WTC11 (cell line): ENCODE data around the gene UBN1. TPM values are rescaled to one million over a fixed set of nuclear protein-coding genes. Genes with fewer than 3 reads are reported as not detected.

Experiments
- ATAC-seq: fragments of 200-7000 bp; cut with Tn5 transposase; 2 replicates; pipeline ENCODE4 v1.10.0; 2021; ENCODE audit warnings: mild to moderate bottlenecking, moderate library complexity
- CTCF ChIA-PET: fragments of 300-600 bp; sonication (Branson Sonifier 250); formaldehyde crosslinking; loops from one replicate; lab custom pipeline; 2021; ENCODE audit warnings: antibody characterized with exemption; lab: Charles Lee
- POLR2A ChIA-PET: fragments of 350-600 bp; sonication (Branson Sonifier 250); formaldehyde crosslinking; loops from one replicate; lab custom pipeline; 2021; ENCODE audit warnings: antibody characterized with exemption; lab: Charles Lee
- DNase-seq: peaks from one replicate; pipeline ENCODE4 v3.0.0; 2021; ENCODE audit warnings: low spot score
- H3K27ac Mint-ChIP-seq: 2 replicates; pipeline ENCODE4 v1.8.0; 2021; ENCODE audit warnings: mixed read lengths
- H3K27me3 Mint-ChIP-seq: 2 replicates; pipeline ENCODE4 v1.8.0; 2021; ENCODE audit warnings: low read depth, mild to moderate bottlenecking, moderate library complexity, mixed read lengths
- H3K36me3 Mint-ChIP-seq: 2 replicates; pipeline ENCODE4 v1.8.0; 2021; ENCODE audit warnings: mixed read lengths
- H3K4me1 Mint-ChIP-seq: 2 replicates; pipeline ENCODE4 v1.8.0; 2022; ENCODE audit warnings: mixed read lengths
- H3K4me3 Mint-ChIP-seq: 2 replicates; pipeline ENCODE4 v1.8.0; 2021; ENCODE audit warnings: mild to moderate bottlenecking, moderate library complexity, mixed read lengths
- H3K9me3 Mint-ChIP-seq: 2 replicates; pipeline ENCODE4 v1.8.0; 2021; ENCODE audit warnings: mixed read lengths
- ARID4B ChIP-seq: sonication (generic); formaldehyde crosslinking; IDR thresholded peaks from 2 replicates; pipeline ENCODE4 v1.8.0; 2023; ENCODE audit warnings: missing genetic modification reagents, mild to moderate bottlenecking, borderline replicate concordance
- CDX4 ChIP-seq: fragments of 250-450 bp; sonication (Bioruptor Pico); IDR thresholded peaks from 2 replicates; pipeline ENCODE4 v1.9.0; 2021; ENCODE audit warnings: moderate library complexity, mild to moderate bottlenecking, inconsistent platforms, borderline replicate concordance
- E2F1 ChIP-seq: sonication (generic); formaldehyde crosslinking; IDR thresholded peaks from 2 replicates; pipeline ENCODE4 v1.8.0; 2022; ENCODE audit warnings: mild to moderate bottlenecking, missing genetic modification reagents
- FOXP4 ChIP-seq: sonication (generic); formaldehyde crosslinking; IDR thresholded peaks from 2 replicates; pipeline ENCODE4 v1.8.0; 2022; ENCODE audit warnings: mild to moderate bottlenecking, missing genetic modification reagents
- GRHL2 ChIP-seq: fragments of 250-450 bp; sonication (Bioruptor Pico); IDR thresholded peaks from 2 replicates; pipeline ENCODE4 v1.8.0; 2022; ENCODE audit warnings: mild to moderate bottlenecking, moderate library complexity; ENCODE audit not compliant: insufficient replicate concordance, severe bottlenecking
- IRF2 ChIP-seq: sonication (generic); formaldehyde crosslinking; IDR thresholded peaks from 2 replicates; pipeline ENCODE4 v1.8.0; 2022; ENCODE audit warnings: low read depth, missing genetic modification reagents, borderline replicate concordance
- RELA ChIP-seq: sonication (generic); formaldehyde crosslinking; IDR thresholded peaks from 2 replicates; pipeline ENCODE4 v1.8.1; 2022; ENCODE audit warnings: missing genetic modification reagents, mild to moderate bottlenecking, borderline replicate concordance
- SMAD3 ChIP-seq: sonication (generic); formaldehyde crosslinking; IDR thresholded peaks from 2 replicates; pipeline ENCODE4 v1.8.0; 2022; ENCODE audit warnings: missing genetic modification reagents, mild to moderate bottlenecking, borderline replicate concordance
- SP1 ChIP-seq: sonication (generic); formaldehyde crosslinking; conservative IDR thresholded peaks from 2 replicates; pipeline ENCODE4 v1.8.1; 2022; ENCODE audit warnings: missing genetic modification reagents
- ZNF121 ChIP-seq: sonication (generic); formaldehyde crosslinking; IDR thresholded peaks from 2 replicates; pipeline ENCODE4 v1.8.0; 2023; ENCODE audit warnings: missing genetic modification reagents
- ZNF138 ChIP-seq: sonication (generic); formaldehyde crosslinking; conservative IDR thresholded peaks from 2 replicates; pipeline ENCODE4 v1.8.1; 2022; ENCODE audit warnings: mild to moderate bottlenecking, moderate library complexity, missing genetic modification reagents
- ZNF232 ChIP-seq: sonication (generic); formaldehyde crosslinking; IDR thresholded peaks from 2 replicates; pipeline ENCODE4 v1.8.0; 2022; ENCODE audit warnings: mild to moderate bottlenecking, missing genetic modification reagents
- ZNF263 ChIP-seq: sonication (generic); formaldehyde crosslinking; IDR thresholded peaks from 2 replicates; pipeline ENCODE4 v1.8.1; 2022; ENCODE audit warnings: low read depth, mild to moderate bottlenecking, moderate library complexity, missing genetic modification reagents
- ZNF396 ChIP-seq: fragments of 250-450 bp; sonication (Bioruptor Pico); IDR thresholded peaks from 2 replicates; pipeline ENCODE4 v1.8.0; 2021; ENCODE audit warnings: mild to moderate bottlenecking, moderate library complexity, borderline replicate concordance
- ZNF425 ChIP-seq: fragments of 250-450 bp; sonication (Bioruptor Pico); conservative IDR thresholded peaks from 2 replicates; pipeline ENCODE4 v1.9.0; 2021; ENCODE audit warnings: mild to moderate bottlenecking
- ZNF671 ChIP-seq: fragments of 250-450 bp; sonication (Bioruptor Pico); IDR thresholded peaks from 2 replicates; pipeline ENCODE4 v1.8.0; 2021; ENCODE audit warnings: mild to moderate bottlenecking
- total RNA-seq: library from RNA; stranded (reverse); gene quantifications from 3 replicates; pipeline ENCODE4 v1.2.3, GENCODE V29; 2021

Gene UBN1
- total RNA-seq, 1 experiment from 2014 or later: 38.5 TPM

- no peaks in the 10 kb centered on the region for H3K4me1 Mint-ChIP-seq
- no peaks in the 10 kb centered on the region for H3K9me3 Mint-ChIP-seq
- POLR2A ChIA-PET: no interaction called here
- peaks cover 45% of the 10 kb centered on the region for H3K36me3 Mint-ChIP-seq
- H3K27me3 Mint-ChIP-seq: no peaks in the 10 kb centered on the region
- CTCF ChIA-PET: no interaction called here
- no peak for DNase-seq
- no peak overlapping the region for H3K4me3 Mint-ChIP-seq
- ATAC-seq: no peak
- TF ChIP-seq E2F1 (CRISPR knock-in tag): no peak
- no peak for TF ChIP-seq ZNF396 (CRISPR knock-in tag)
- no peak for TF ChIP-seq ZNF671 (CRISPR knock-in tag)
- TF ChIP-seq FOXP4 (CRISPR knock-in tag): no peak
- TF ChIP-seq RELA: no peak
- H3K27ac Mint-ChIP-seq: no peak overlapping the region
These were observed 20.7 kb downstream of the UBN1 start for GRCh38 chr16:4868026-4868425.

- Mint-ChIP-seq H3K27ac (0 out of 2 replicates have a peak overlapping the region, but pooled peaks have one; percentile 40), H3K36me3 (peaks cover 47% of the 10 kb centered on the region), H3K9me3 (no peaks in the 10 kb centered on the region), H3K27me3 (no peaks in the 10 kb centered on the region), H3K4me3 (no peak overlapping the region), H3K4me1 (no peaks in the 10 kb centered on the region)
- DNase-seq (no peak), ATAC-seq (no peak)
- no peak for TF ChIP-seq ZNF396 (CRISPR knock-in tag)
- no peak for TF ChIP-seq ZNF138 (CRISPR knock-in tag)
- TF ChIP-seq SP1 (CRISPR knock-in tag): no peak
- no peak for TF ChIP-seq CDX4 (CRISPR knock-in tag)
- no peak for TF ChIP-seq ARID4B (CRISPR knock-in tag)
- TF ChIP-seq SMAD3: no peak
- no peak for TF ChIP-seq ZNF425 (CRISPR knock-in tag)
- TF ChIP-seq ZNF232 (CRISPR knock-in tag): no peak
- TF ChIP-seq ZNF263 (CRISPR knock-in tag): no peak
- no peak for TF ChIP-seq GRHL2 (CRISPR knock-in tag)
- TF ChIP-seq ZNF121: no peak
- no peak for TF ChIP-seq IRF2 (CRISPR knock-in tag)
- ChIA-PET POLR2A (no interaction called here), CTCF (no interaction called here)
These were observed 21.3 kb downstream of the UBN1 start for GRCh38 chr16:4868535-4868934.
